Measurements from ENCODE around the gene C6orf120.
"Not testable (repeated sequence)": the region's sequence is repeated elsewhere in the genome, so short reads cannot be mapped to it uniquely, and the experiment has no call there.

C6orf120 gene

GRCh38 chr6:169684056-169684455 is 17.9 kb upstream of the C6orf120 start:
- TF ChIP-seq, protein P1, sequence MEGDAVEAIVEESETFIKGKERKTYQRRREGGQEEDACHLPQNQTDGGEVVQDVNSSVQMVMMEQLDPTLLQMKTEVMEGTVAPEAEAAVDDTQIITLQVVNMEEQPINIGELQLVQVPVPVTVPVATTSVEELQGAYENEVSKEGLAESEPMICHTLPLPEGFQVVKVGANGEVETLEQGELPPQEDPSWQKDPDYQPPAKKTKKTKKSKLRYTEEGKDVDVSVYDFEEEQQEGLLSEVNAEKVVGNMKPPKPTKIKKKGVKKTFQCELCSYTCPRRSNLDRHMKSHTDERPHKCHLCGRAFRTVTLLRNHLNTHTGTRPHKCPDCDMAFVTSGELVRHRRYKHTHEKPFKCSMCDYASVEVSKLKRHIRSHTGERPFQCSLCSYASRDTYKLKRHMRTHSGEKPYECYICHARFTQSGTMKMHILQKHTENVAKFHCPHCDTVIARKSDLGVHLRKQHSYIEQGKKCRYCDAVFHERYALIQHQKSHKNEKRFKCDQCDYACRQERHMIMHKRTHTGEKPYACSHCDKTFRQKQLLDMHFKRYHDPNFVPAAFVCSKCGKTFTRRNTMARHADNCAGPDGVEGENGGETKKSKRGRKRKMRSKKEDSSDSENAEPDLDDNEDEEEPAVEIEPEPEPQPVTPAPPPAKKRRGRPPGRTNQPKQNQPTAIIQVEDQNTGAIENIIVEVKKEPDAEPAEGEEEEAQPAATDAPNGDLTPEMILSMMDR (IDR thresholded peaks at IDR 0.05) = no peak
- H3K9me3 ChIP-seq = no peaks in the 10 kb centered on the region
- H3K4me1 ChIP-seq (ENCODE audit: control insufficient read depth in 1 of 2, insufficient read depth in 1 of 2, low read depth in 1 of 2, low read length in 1 of 2) = no peaks in the 10 kb centered on the region
- H3K27ac ChIP-seq = no peak overlapping the region
- no peaks in the 10 kb centered on the region for H3K36me3 ChIP-seq
- H3K4me3 ChIP-seq (ENCODE audit: low read depth in 1 of 2, low read length in 1 of 2) = no peak overlapping the region
- no peaks in the 10 kb centered on the region for H3K27me3 ChIP-seq

GRCh38 chr6:169685860-169686259 is 16.1 kb upstream of the C6orf120 start:
- no peaks in the 10 kb centered on the region for H3K27me3 ChIP-seq
- TF ChIP-seq, protein P1 (IDR thresholded peaks at IDR 0.05) = no peak
- no peak overlapping the region for H3K4me3 ChIP-seq (ENCODE audit: low read depth in 1 of 2, low read length in 1 of 2)
- H3K27ac ChIP-seq = no peak overlapping the region
- H3K36me3 ChIP-seq = no peaks in the 10 kb centered on the region
- no peaks in the 10 kb centered on the region for H3K9me3 ChIP-seq
- H3K4me1 ChIP-seq (ENCODE audit: control insufficient read depth in 1 of 2, insufficient read depth in 1 of 2, low read depth in 1 of 2, low read length in 1 of 2) = no peaks in the 10 kb centered on the region

- Histone ChIP-seq H3K36me3 (no peaks in the 10 kb centered on the region), H3K4me3 (ENCODE audit: low read depth in 1 of 2, low read length in 1 of 2) (no peak overlapping the region), H3K9me3 (no peaks in the 10 kb centered on the region), H3K4me1 (ENCODE audit: control insufficient read depth in 1 of 2, insufficient read depth in 1 of 2, low read depth in 1 of 2, low read length in 1 of 2) (no peaks in the 10 kb centered on the region), H3K27ac (no peak overlapping the region), H3K27me3 (no peaks in the 10 kb centered on the region)
- TF ChIP-seq, protein P1 (IDR thresholded peaks at IDR 0.05) = no peak
These were observed 12.6 kb upstream of the C6orf120 start for GRCh38 chr6:169689287-169689686.

GRCh38 chr6:169691260-169691659 is 10.7 kb upstream of the C6orf120 start:
- Histone ChIP-seq H3K36me3 (no peaks in the 10 kb centered on the region), H3K4me1 (ENCODE audit: control insufficient read depth in 1 of 2, insufficient read depth in 1 of 2, low read depth in 1 of 2, low read length in 1 of 2) (no peaks in the 10 kb centered on the region), H3K27ac (no peak overlapping the region), H3K9me3 (peaks cover 3% of the 10 kb centered on the region), H3K27me3 (no peaks in the 10 kb centered on the region), H3K4me3 (ENCODE audit: low read depth in 1 of 2, low read length in 1 of 2) (no peak overlapping the region)
- TF ChIP-seq, protein P1 (IDR thresholded peaks at IDR 0.05) = no peak

DNA sequence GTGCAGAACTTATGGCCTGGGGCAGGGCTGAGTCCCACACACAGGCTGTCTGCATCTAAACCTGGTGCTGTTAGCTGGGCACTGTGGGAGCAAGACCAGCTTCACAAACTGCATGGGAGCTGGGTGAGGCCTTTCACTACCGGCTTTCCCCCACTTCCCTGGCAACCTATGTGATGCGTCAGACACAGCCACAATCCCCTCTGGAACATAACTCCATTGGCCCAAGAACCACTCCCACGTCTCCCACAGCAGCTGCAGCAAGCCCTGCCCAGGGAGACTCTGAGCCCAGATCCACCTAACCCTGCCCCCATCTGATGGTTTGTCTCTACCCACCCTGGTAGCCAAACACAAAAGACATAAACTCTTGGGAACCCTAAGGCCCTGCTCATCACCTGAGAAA is 9.4 kb upstream of the C6orf120 start:
- TF ChIP-seq, protein P1 (IDR thresholded peaks at IDR 0.05) = no peak
- H3K4me1 ChIP-seq (ENCODE audit: control insufficient read depth in 1 of 2, insufficient read depth in 1 of 2, low read depth in 1 of 2, low read length in 1 of 2) = no peaks in the 10 kb centered on the region
- peaks cover 5% of the 10 kb centered on the region for H3K9me3 ChIP-seq
- H3K27me3 ChIP-seq = no peaks in the 10 kb centered on the region
- no peaks in the 10 kb centered on the region for H3K36me3 ChIP-seq
- no peak overlapping the region for H3K27ac ChIP-seq
- no peak overlapping the region for H3K4me3 ChIP-seq (ENCODE audit: low read depth in 1 of 2, low read length in 1 of 2)

DNA sequence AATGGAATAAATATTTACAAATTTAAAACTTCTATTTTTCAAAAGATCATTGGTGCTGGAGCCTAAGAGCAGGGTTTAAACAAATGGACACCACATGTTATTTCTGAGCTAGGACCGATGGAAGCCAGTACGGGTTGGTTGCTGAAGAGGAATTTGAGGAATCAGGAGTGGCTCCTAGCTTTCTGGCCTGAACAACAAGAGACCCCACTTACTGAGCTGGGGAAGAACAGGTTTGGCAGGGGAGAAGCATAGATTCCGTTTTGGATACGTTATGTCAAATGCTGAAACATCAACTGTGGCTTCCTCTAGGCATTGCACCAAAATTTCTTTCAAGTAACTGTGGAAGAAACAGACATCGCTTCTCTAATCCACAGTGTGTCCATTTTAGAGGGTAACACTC is 6.8 kb upstream of the C6orf120 start:
- TF ChIP-seq, protein P1 (IDR thresholded peaks at IDR 0.05) = no peak
- Histone ChIP-seq H3K27ac (no peak overlapping the region), H3K4me3 (ENCODE audit: low read depth in 1 of 2, low read length in 1 of 2) (no peak overlapping the region), H3K9me3 (peaks cover 5% of the 10 kb centered on the region), H3K36me3 (no peaks in the 10 kb centered on the region), H3K27me3 (no peaks in the 10 kb centered on the region), H3K4me1 (ENCODE audit: control insufficient read depth in 1 of 2, insufficient read depth in 1 of 2, low read depth in 1 of 2, low read length in 1 of 2) (peaks cover 0 to 2% of the 10 kb centered on the region in 2 experiments)

DNA sequence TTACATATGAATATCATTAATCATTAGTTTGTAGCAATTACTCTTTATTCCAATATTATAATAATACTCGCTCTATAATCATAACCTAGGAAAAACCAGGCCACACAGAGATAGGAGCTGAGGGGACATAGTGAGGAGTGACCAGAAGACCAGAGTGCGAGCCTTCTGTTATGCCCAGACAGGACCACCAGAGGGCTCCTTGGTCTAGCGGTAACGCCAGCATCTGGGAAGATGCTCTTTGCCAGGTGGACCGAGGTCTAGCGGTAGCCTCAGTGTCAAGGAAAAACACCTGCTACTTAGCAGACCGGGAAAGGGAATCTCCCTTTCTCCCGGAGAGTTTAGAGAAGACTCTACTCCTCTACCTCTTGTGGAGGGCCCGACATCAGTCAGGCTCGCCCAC is 4.8 kb upstream of the C6orf120 start:
- H3K9me3 ChIP-seq; H3K27ac ChIP-seq; H3K4me3 ChIP-seq (ENCODE audit: low read depth in 1 of 2, low read length in 1 of 2); H3K27me3 ChIP-seq; H3K36me3 ChIP-seq: not testable (repeated sequence)
- H3K4me1 ChIP-seq (ENCODE audit: control insufficient read depth in 1 of 2, insufficient read depth in 1 of 2, low read depth in 1 of 2, low read length in 1 of 2) = peaks cover 14 to 16% of the 10 kb centered on the region in 2 experiments
